ENCODE measurements around the gene SAE1. TPM values are rescaled to one million over a fixed set of nuclear protein-coding genes. Genes with fewer than 3 reads are reported as not detected.

Gene SAE1
- total and polyA plus RNA-seq, 7 donors = 50.5 to 191 (median 109) TPM

DNA sequence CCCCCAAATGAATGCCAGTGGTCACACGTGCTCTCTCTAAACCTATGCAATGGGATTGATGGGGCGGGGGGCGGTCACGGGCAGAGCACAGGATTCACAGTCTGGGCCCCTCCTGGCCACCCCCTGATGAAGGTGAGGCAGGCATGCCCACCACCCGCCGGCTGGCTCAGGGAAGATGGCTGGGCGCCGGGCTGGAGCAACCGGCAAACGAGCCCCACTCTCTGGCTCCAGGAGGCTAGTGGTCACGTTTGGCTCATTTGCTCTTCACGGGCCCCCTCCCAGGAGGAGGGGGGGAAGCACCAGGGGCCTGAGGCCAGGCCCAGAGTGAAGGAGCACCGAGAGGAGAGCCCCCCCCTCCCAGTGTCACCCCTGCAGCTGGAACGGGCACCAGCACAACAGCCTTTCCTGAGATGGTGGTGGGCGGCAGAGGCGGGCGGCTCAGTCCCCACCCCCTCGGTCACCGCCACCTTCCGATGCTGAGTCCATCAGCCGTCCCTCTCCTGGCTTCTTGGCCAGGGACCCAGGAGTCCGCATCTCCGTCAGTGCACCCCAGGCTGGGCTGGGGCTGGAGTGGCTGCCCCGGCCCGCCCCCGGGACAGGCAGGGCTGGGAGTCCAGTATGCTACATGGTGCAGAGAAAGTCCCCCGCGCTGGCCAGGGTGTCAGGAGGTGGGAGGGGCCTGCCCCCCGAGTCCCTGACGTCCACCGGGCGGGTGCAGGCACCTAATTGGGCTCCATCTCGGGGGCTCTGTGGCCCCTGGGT is 90.6 kb downstream of the SAE1 start:
- Histone ChIP-seq H3K4me3 (no peak overlapping the region), H3K27me3 (no peaks in the 10 kb centered on the region), H3K36me3 (peaks cover 7 to 25% (median 15%) of the 10 kb centered on the region in 4 donors), H3K4me1 (peaks cover 0 to 9% (median 8%) of the 10 kb centered on the region in 4 donors), H3K9me3 (no peaks in the 10 kb centered on the region), H3K27ac (no peak overlapping the region)
- no peak for DNase-seq
- intact Hi-C loops (cut with DNase I) = no loop called here
- WGBS, 2 donors = 90% methylated on average over 33 of the region's 33 CpGs
- TF ChIP-seq POLR2A (IDR thresholded peaks at IDR 0.05) = no peak
- TF ChIP-seq EP300 (IDR thresholded peaks at IDR 0.05) = no peak
- TF ChIP-seq POLR2AphosphoS5 (IDR thresholded peaks at IDR 0.05) = no peak
- TF ChIP-seq CTCF (IDR thresholded peaks at IDR 0.05) = no peak

DNA sequence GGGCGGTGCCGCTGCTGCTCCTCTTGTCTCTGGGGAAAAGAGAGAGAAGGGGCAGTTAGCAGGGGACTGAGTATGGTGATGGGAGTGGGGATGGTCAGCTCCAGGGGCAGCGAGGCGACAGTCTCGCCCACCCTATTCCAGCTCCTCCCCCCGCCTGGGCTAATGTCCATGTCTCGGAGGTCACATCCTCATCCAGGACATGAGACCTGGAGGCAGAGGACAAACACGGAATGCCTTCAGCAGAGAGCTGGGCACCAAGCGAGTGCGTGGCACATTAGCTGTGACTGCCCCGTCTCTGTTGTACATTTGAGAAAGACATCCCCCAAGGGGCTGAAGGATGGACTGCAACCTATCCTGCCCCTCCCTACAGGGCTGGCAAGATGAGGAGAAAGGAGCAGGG is 91.3 kb downstream of the SAE1 start:
- intact Hi-C loops (cut with DNase I) = no loop called here

GRCh38 chr19:47225746-47226425 is 95.3 kb downstream of the SAE1 start:
- Histone ChIP-seq H3K4me1 (peaks cover 0 to 49% (median 46%) of the 10 kb centered on the region in 4 donors), H3K36me3 (peaks cover 7 to 16% (median 12%) of the 10 kb centered on the region in 4 donors), H3K4me3 (peak overlapping the region; percentile 46 to 99 (median 87)), H3K9me3 (no peaks in the 10 kb centered on the region), H3K27me3 (no peaks in the 10 kb centered on the region), H3K27ac (peak overlapping the region; percentile 99 to 100 (median 100))
- intact Hi-C loops (cut with DNase I) = loop anchor here (2.0 to 5.0 kb wide), 2 partner anchors 47 to 74 kb away; no protein-coding TSS in a partner anchor
- TF ChIP-seq EP300 (IDR thresholded peaks at IDR 0.05) (no peak), POLR2AphosphoS5 (IDR thresholded peaks at IDR 0.05) (peak; percentile 97 to 100 (median 99)), CTCF (IDR thresholded peaks at IDR 0.05) (peak in 1 of 4 experiments; percentile 42), POLR2A (IDR thresholded peaks at IDR 0.05) (peak; percentile 74 to 83)
- WGBS, 2 donors = 3 to 4% methylated on average over 59 of the region's 59 CpGs
- DNase-seq = peak; percentile 96

More for the DNA sequence above, 91.3 kb downstream of the SAE1 start:
- 95 to 97% methylated on average over 11 of the region's 11 CpGs for WGBS, 2 donors
- DNase-seq = no peak
- peaks cover 0 to 15% (median 14%) of the 10 kb centered on the region in 4 donors for H3K4me1 ChIP-seq
- no peaks in the 10 kb centered on the region for H3K27me3 ChIP-seq
- H3K36me3 ChIP-seq = peaks cover 7 to 25% (median 15%) of the 10 kb centered on the region in 4 donors
- H3K9me3 ChIP-seq = no peaks in the 10 kb centered on the region
- H3K27ac ChIP-seq = no peak overlapping the region
- TF ChIP-seq POLR2A (IDR thresholded peaks at IDR 0.05) (no peak), EP300 (IDR thresholded peaks at IDR 0.05) (no peak), POLR2AphosphoS5 (IDR thresholded peaks at IDR 0.05) (no peak), CTCF (IDR thresholded peaks at IDR 0.05) (no peak)
- H3K4me3 ChIP-seq = no peak overlapping the region

GRCh38 chr19:47226426-47227351 is 96.1 kb downstream of the SAE1 start:
- 2 to 3% methylated on average over 56 of the region's 56 CpGs for WGBS, 2 donors
- peaks cover 0 to 55% (median 48%) of the 10 kb centered on the region in 4 donors for H3K4me1 ChIP-seq
- peak overlapping the region; percentile 46 to 99 (median 87) for H3K4me3 ChIP-seq
- H3K27me3 ChIP-seq = no peaks in the 10 kb centered on the region
- TF ChIP-seq POLR2AphosphoS5 (IDR thresholded peaks at IDR 0.05) (peak; percentile 76 to 88 (median 79)), CTCF (IDR thresholded peaks at IDR 0.05) (no peak), EP300 (IDR thresholded peaks at IDR 0.05) (peak in 1 of 4 donors; percentile 77), POLR2A (IDR thresholded peaks at IDR 0.05) (peak; percentile 30 to 67)
- H3K36me3 ChIP-seq = peaks cover 0 to 8% (median 4%) of the 10 kb centered on the region in 4 donors
- intact Hi-C loops (cut with DNase I) = loop anchor here (2.0 to 5.0 kb wide), 2 partner anchors 46 to 74 kb away; no protein-coding TSS in a partner anchor
- no peaks in the 10 kb centered on the region for H3K9me3 ChIP-seq
- peak; percentile 94 for DNase-seq
- peak overlapping the region; percentile 99 to 100 (median 100) for H3K27ac ChIP-seq
